HG02678 (cell line): Measurements from ENCODE around the gene EEFSEC.

Source experiments
- ATAC-seq: cut with Tn5 transposase; IDR thresholded peaks from one replicate; pipeline ENCODE4 v1.9.1; 2021; ENCODE audit warnings: mild to moderate bottlenecking, moderate library complexity; ENCODE audit not compliant: unreplicated experiment

Gene EEFSEC

DNA sequence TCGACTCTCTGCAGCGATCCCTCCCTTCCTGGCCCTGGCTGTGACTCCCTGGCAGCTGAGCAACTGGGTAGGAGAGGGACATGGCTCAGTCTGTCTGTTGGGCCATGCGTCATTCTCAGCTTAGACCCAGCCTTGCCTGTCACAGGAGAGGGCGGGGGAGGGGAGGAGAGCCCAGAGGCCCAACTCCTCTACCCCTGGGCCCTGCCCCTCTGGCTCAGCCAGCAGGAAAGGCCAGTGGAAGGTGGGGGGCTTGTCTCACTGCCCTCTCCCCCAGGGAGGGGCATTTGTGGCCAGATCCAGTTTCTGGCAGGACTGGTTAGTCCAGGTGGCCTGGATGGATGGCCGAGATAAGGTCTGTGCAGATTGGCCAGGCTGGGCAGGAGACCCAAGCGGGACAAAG lies 281.8 kb downstream of the EEFSEC start:
- no peak for ATAC-seq

DNA sequence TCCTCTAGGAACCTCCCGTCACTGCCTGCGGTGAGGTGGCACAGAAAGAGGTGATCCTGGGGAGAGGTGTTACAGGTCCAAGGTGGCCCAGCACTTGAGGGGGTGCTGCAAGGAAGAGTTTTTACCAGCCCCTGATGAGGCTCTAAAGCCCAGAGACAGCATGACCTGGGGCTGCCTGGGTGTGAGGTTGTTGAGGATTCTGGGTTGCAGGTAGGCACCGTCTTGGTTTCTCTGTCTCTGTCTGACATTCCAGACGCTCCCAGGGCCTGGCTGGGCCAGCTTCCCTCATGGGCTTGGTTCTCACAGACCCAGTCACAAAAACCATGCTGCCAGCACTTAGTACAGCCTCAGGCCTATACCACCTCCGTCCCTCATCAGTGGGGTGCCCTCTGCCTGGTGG lies 282.3 kb downstream of the EEFSEC start:
- no peak for ATAC-seq

- no peak for ATAC-seq
These were observed 282.9 kb downstream of the EEFSEC start for GRCh38 chr3:128436214-128436613.

DNA sequence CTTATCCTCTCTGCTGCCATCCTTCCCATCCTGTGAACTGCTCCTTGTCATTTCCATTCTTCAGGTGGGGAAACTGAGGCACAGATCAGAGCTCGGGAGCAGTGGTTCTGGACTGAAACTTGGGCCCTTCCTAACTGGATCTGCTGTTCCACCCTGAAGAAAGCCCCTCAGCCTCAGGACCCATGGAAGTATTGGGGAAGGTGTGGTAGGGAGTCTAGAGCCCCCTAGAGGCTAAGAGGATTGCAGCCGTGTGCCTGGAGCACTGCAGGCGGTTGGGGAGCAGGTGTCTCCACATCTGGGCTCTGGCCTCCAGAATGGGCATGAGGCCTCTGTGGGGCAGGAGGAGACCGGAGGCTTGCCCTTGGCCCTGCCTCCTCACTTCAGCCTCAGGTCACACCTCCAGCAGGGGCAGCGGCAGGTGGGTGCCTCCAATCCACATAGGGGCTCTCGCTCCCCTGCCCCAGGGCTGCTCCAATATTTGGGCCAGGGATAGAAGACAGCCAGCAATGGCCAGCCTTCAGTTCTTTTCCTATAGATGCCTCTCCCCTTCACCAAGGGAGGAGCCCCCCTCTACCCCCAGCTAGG lies 285.3 kb downstream of the EEFSEC start:
- ATAC-seq, result no peak

DNA sequence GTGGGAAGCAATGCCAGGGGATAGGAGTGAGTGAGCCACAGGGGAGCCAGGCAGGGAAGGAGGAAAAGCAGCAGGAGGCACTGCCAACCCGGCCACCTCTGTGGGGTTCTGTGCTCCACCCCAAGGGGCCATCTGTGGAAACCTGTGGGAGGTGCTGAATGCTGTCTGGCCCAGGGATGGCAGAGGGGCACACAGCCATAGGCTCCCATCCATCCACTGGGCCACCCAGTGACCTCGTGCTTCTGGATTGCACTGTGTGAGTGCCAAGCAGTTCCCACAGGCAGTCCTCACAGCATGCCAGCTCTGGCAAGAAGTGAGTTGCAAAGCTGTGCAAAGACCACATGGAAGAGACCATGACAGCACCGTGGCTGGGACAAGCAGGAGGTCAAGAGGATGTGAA lies 285.9 kb downstream of the EEFSEC start:
- ATAC-seq, result no peak

GRCh38 chr3:128442070-128442469 lies 288.8 kb downstream of the EEFSEC start:
- ATAC-seq, result no peak

DNA sequence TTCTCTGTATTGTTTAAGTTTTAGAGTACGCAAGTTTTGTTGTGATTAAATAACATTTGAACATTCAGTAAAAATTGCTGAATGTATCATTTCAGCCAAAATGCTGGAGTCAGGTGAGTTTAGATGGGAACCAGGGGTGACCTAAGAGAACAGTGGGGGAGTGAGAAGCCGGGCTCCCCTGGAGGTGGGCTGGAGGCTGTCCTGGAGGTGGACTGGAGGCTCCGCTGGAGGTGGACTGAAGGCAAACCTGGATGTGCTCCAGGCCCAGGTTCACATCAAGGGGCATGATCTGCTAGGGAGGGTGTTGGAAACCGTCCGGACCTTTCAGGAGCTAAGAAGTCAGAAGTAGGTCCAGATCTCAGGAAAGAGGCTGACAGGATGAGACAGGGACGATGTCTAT lies 289.7 kb downstream of the EEFSEC start:
- no peak for ATAC-seq

- ATAC-seq, result no peak
These were observed 290.5 kb downstream of the EEFSEC start for GRCh38 chr3:128443771-128444170.

- ATAC-seq, result no peak
These were observed 292.1 kb downstream of the EEFSEC start for GRCh38 chr3:128445357-128445756.

- no peak for ATAC-seq
These were observed 293.5 kb downstream of the EEFSEC start for GRCh38 chr3:128446821-128447220.

DNA sequence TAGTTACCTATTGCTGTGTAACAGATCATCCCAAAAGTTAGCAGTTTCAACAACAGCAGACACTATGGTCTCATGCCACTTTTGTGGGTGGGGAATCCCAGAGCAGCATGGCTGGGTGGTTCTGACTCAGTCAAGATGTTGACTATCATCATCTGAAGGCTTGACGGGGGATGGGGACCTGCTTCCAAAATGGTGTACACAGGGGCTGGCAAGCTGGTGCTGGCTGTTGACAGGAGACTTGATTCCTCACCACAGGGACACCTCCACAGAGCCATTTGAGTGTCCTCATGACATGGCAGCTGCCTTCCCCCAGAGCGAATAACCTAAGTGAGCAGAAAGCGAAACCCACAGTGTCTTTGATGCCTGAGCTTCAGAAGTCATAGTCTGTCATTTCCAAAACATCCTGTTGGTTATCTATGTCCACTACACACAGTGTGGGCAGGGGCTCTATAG lies 294.3 kb downstream of the EEFSEC start:
- no peak for ATAC-seq

- ATAC-seq, result no peak
These were observed 295.2 kb downstream of the EEFSEC start for GRCh38 chr3:128448491-128448890.

DNA sequence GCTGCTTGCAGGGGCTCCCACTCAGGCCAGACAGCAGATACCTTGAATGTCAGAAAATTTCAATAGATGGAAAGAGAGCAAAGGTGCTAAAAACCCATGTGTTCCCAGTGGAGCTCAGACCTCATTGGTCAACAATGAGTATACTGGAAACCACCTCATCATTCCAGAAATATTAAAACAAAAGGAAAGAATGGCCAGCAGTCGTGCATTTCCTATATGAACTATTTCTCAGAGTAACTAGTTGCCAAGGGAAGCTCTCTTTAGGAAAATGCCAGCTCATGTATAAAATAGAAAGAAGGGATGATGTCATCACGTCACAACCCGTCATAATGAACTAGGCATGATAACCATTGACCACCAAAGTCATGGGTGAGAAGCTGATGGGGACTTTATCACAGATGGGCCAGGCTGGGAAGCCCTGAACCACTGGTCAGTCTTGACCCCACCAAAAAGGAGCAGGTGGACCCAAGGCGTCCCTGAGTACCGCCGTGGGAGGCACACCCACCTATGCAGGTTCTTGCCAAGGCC lies 295.9 kb downstream of the EEFSEC start:
- no peak for ATAC-seq

DNA sequence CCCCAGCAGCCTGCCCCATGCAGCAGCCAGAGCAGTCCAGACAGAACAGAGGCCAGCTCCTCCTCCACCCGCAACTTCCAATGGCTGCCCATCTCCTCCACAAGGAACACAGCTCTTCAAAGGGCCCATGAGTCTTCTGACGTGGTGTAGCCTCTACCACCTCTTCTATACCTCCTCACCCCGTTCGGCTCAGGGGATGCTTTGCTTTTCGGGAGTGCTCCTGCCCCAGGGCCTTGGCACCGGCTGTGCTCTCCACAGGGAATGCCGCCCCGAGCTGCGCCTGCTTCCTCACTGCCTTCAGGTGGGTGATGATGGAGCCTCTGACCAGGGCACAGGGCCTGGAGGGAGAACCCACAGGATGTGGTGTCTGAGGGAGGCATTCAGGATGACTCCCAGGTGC lies 298.8 kb downstream of the EEFSEC start:
- no peak for ATAC-seq

DNA sequence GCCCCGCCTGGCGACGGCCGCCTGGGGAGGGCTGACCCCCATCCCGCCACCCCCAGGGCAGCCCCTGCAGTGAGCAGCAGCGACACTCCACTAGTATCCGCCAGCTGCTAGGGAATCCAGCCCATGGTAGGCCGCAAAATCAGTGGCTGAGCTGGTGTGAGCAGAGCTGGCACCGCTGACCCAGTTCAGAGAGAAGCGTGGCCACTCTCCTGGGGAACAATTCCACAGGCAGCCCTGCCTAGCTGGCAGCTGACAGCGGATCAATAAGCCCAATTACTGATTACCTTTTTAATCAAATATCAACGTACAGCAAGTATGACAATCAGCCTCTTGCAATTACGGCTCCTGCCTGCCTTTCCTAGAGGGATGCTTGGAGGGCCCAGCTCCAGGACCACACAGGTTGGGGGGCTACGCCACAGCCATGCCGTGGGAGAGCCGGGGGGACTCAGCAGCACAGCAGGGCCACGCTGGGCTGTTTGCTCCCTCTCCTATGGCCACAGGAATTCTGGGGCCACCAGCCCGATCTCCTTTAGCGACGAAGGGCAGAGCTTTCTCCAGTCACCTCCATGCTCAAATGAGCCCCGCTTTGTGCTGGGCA lies 299.5 kb downstream of the EEFSEC start:
- ATAC-seq, result no peak

DNA sequence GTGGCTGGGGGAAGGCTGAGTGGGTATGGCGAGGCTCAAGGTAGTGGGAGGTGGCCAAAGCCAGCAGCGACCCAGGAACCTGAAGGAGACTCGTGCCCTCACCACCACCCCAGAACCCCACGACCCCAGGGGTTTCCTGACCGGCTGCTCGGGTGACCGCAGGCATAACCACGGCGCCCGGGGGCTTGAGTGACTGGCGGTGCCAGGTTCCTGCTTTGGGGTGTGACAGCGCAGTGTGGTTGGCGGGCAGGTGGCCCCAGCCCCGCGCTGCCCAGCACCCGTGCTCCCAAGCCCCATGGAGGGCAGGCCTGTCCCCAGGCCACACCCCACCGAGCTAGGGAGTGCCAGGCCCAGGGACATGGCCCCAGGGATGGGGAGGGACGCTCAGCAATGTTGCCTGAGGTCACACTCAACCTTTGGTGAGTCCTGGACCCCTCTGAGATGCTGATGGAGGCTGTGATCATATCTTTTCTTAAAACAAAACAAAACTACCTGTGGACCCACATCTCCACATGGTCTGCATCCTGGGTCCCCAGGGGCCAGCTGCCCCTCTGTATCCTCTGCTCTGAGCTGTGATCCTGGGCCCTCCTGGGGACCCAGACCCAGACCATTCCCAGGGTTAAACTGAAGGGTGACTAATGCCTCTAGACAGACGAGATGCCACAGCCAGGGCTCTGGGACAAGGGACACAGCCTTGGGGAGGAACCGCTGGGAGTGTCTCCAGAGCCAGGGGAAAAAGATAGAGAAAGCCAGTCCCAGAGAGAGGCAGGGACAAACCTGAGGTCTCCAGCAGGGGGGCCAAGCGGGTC lies 300.4 kb downstream of the EEFSEC start:
- ATAC-seq, result no peak

- no peak for ATAC-seq
These were observed 301.0 kb downstream of the EEFSEC start for GRCh38 chr3:128454310-128454618.

DNA sequence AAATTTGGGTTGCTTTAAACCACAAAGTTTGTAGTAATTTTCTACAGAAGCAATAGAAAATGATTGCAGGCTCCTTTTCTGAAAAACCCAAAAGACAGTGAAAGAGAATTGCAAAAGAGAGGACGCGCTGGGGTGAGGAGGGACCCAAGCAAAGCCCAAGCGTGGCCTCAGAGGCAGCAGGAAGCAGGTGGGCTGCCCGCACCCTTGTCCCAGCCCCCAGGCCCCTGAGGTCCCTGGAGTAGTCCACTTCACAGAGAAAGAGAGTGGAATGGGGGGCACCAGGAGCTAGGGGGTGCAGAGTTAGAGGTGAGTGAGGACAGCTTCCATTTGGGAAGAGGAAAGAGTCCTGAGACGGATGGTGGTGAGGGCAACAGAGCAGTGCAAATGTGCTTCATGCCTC lies 301.8 kb downstream of the EEFSEC start:
- no peak for ATAC-seq

DNA sequence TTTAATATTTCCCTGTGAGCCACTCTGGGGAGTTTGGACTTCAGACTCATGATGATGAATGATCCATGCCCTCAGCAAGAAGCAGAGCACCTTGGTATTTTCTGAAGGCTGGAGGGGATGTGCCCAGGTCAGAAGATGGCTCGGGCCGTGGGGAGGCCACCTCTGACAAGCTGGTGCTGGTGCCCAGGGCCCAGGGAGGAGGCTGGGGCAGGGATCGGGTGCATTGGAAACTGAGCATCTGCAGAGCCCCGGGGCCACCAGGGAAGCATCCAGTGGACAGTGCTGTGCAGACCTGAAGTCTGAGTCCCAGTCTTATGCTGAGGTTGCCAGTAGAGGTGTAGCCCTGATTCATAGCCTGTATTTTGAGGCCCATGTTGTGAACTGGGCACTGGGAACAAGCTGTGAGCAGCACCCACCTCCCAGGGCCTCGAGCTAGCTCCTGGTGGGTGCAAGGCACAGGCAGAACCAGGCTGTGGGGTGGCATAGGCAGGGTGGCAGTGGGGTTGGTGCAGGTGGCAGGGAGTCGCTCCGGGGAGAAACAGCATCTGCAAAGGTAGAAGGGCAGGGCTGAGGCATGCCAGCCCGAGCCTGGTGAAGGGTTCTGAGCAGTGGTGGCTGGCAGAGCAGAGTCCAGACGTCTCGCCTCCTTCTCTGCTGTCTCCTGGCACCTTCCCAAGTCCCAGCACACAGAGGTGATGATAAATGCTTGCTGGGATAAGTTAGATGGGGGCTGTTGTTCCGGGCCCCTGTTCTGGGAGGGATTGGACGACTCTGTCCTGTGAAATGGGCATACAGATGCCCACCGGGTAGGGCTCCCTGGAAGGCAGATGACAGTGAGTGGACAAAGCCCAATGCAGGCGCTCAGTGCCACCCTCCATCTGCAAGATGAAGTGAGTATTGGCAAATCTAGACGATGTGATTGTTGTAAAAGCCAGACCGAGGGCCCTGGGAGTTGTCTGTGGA lies 302.8 kb downstream of the EEFSEC start:
- no peak for ATAC-seq

DNA sequence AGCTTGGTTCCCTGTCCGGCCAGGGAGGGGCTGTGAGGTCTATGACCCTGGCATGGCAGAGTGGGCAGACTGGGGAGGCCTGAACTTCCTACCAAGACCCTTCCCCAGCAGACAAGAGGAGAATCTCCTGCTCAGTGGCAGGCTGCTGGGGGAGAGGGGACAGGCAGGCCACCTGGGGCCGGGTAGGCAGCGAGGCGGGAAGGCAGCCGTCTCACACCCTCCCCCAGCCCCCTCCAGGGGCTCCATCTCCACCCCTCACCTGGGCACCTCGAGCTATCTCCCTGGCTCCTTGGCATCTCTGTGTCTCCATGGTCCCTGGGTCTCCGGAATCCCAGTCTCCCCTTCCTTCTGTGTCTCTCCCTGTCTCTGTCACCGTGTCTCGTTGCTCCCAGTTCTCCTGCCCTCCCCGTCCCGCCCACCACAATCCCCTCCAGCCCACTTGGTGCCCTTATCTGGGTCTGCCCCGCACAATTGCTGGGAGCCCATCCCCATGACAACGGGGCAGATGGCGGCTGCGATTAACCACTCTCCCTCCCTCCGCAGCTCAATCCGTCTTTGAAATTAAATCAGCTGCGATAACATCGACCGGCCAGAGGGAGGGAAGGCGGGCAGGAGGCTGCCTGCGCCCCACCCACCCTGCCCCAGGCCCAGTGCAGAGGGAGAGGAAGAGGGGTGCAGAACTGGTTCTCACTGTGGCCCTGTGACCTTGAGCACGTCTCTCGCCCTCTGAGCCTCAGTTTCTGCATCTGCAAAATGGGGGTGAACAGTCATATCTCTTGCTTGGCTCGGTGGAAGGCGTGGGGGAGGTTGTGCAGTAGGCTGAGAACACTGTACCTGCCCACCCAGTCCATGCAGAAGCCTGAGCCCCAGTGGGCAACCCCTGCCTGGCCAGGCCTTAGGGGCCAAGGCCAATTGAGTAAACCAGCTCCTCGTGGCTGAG lies 303.8 kb downstream of the EEFSEC start:
- ATAC-seq, result no peak
